ENCODE data around the gene PPARG. TPM values are rescaled to one million over a fixed set of nuclear protein-coding genes. Genes with fewer than 3 reads are reported as not detected.
"Not testable (repeated sequence)": the region's sequence is repeated elsewhere in the genome, so short reads cannot be mapped to it uniquely, and the experiment has no call there.

Gene PPARG
- 1 to 10 TPM in 1 of 2 donors, not detected in 1; 5.6 TPM for total RNA-seq

GRCh38 chr3:12288182-12289129 is at the start of gene PPARG:
PPARG (plus strand) TSS chr3:12289070; CDS start chr3:12379712, 90,642 bp downstream.
- DNase-seq (ENCODE audit: low spot score) (no peak), ATAC-seq (peak; percentile 46 to 57)
- no peak within 1 kb of the TSS for H3K27ac Mint-ChIP-seq

GRCh38 chr3:12239301-12239700 is 49.6 kb upstream of the PPARG start:
- no peak overlapping the region for H3K27ac Mint-ChIP-seq
- no peak overlapping the region for H3K4me3 Mint-ChIP-seq
- no peaks in the 10 kb centered on the region for H3K9me3 Mint-ChIP-seq
- H3K27me3 Mint-ChIP-seq = peaks cover 7 to 26% of the 10 kb centered on the region in 2 donors
- DNase-seq (ENCODE audit: low spot score) = no peak
- ATAC-seq = no peak
- peaks cover 0 to 1% of the 10 kb centered on the region in 2 donors for H3K4me1 Mint-ChIP-seq (ENCODE audit: low read depth in 2 of 2)
- H3K36me3 Mint-ChIP-seq = no peaks in the 10 kb centered on the region

More at GRCh38 chr3:12288182-12289129, at the start of gene PPARG:
- no peaks in the 10 kb centered on the region for H3K4me1 Mint-ChIP-seq (ENCODE audit: low read depth in 2 of 2)
- no peak within 1 kb of the TSS for H3K4me3 Mint-ChIP-seq
- no peaks in the 10 kb centered on the region for H3K36me3 Mint-ChIP-seq
- peaks cover 33 to 51% of the 10 kb centered on the region in 2 donors for H3K27me3 Mint-ChIP-seq
- no peaks in the 10 kb centered on the region for H3K9me3 Mint-ChIP-seq

- ATAC-seq (no peak), DNase-seq (ENCODE audit: low spot score) (no peak)
- Mint-ChIP-seq H3K4me1 (ENCODE audit: low read depth in 2 of 2) (no peaks in the 10 kb centered on the region), H3K27me3 (peaks cover 16 to 33% of the 10 kb centered on the region in 2 donors), H3K27ac (no peak overlapping the region), H3K4me3 (no peak overlapping the region), H3K9me3 (no peaks in the 10 kb centered on the region), H3K36me3 (no peaks in the 10 kb centered on the region)
These were observed 46.1 kb upstream of the PPARG start for GRCh38 chr3:12242772-12243171.

DNA sequence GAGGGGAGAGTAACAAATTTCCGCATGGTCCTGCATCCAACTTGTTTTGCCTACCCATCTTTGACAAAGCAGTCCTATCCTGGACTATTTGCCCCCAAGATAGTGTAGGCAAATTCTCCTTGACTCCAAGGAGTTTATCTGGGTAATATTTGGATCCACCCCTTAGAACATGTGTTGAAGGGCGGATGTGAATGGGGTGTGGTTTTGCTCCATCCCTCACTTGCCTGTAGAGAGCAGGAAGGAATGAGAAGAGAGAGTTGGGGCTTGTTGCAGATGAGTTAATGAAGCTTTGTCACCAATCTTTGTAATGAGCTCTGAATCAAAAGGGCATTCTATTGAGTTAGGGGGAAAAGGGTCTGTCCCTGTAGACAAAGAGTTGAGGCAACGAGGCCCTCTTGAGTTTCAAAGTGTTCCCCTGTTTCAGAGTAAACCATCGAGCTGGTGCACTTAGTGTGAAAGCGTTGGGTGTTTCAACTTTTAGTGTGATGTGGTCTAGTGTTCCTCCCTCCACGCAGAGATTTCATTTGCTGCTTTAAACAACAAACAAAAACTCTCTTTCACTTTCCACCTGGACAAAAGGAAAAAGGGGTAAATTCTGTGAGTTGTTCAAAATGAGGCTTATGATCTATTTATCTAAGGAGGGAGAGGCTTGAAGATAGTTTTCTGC is 42.2 kb upstream of the PPARG start:
- no peaks in the 10 kb centered on the region for H3K4me1 Mint-ChIP-seq (ENCODE audit: low read depth in 2 of 2)
- no peak overlapping the region for H3K27ac Mint-ChIP-seq
- H3K9me3 Mint-ChIP-seq = no peaks in the 10 kb centered on the region
- no peak overlapping the region for H3K4me3 Mint-ChIP-seq
- peaks cover 14% of the 10 kb centered on the region for H3K36me3 Mint-ChIP-seq
- H3K27me3 Mint-ChIP-seq = peaks cover 15 to 41% of the 10 kb centered on the region in 2 donors
- no peak for ATAC-seq
- no peak for DNase-seq (ENCODE audit: low spot score)

DNA sequence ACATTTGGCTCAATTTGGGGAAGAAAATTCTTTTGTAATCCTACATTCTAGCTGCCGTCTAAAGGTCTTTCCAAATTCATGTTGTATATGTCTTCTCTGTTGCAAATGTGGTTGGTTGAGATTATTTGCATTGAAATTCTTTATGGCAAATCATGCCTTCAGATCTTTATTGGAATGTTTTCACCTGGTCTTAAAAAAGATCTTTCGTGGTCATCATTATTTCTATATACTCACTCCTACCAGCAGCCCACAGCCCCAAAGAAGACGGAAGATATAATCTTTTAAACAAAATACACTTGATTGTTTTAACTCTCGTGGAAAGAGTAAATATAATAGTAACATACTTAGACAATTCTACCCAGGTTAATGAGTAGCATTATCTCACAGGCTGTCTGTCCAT is 41.5 kb upstream of the PPARG start:
- ATAC-seq (no peak), DNase-seq (ENCODE audit: low spot score) (no peak)
- no peak overlapping the region for H3K27ac Mint-ChIP-seq
- no peaks in the 10 kb centered on the region for H3K9me3 Mint-ChIP-seq
- H3K27me3 Mint-ChIP-seq = peaks cover 15 to 41% of the 10 kb centered on the region in 2 donors
- H3K4me1 Mint-ChIP-seq (ENCODE audit: low read depth in 2 of 2) = no peaks in the 10 kb centered on the region
- no peak overlapping the region for H3K4me3 Mint-ChIP-seq
- peaks cover 14% of the 10 kb centered on the region for H3K36me3 Mint-ChIP-seq

DNA sequence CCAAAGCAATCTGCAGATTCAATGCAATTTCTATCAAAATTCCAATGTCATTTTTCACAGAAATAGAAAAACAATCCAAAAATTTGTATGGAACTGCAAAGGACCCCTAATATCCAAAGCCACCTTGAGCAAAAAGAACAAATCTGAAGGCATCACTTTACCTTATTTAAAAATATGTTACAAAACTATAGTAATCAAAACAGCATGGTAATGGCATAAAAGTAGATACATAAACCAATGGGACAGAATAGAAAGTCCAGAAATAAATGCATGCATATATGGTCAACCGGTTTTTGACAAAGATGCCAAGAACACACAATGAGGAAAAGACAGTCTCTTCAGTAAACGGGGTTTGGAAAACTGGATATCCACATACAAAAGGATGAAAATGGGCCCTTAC is 39.4 kb upstream of the PPARG start:
- Mint-ChIP-seq H3K4me1 (ENCODE audit: low read depth in 2 of 2) (no peaks in the 10 kb centered on the region), H3K9me3 (no peaks in the 10 kb centered on the region), H3K27ac (no peak overlapping the region), H3K4me3 (no peak overlapping the region), H3K36me3 (peaks cover 14% of the 10 kb centered on the region), H3K27me3 (peaks cover 17 to 46% of the 10 kb centered on the region in 2 donors)
- DNase-seq (ENCODE audit: low spot score) (no peak), ATAC-seq (no peak)

DNA sequence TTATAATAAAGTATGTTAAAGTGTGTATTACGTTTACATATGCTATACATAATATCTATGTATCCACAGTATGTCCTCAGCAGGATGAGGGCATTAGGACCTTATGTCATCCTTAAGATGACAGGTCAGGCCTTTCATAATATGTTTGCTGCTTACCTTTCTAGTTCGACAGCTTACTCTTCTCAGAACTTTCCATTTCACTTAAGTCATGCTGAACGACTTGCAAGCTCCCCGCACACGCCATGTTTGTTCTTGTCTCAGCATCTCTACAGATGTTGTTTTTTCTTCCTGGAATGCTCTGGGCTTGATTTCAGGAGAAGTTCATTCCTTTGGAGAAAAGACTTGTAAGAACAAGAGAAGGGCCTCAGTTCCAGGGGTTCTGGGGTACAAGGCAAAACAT is 36.0 kb upstream of the PPARG start:
- no peaks in the 10 kb centered on the region for H3K9me3 Mint-ChIP-seq
- no peak for ATAC-seq
- H3K27me3 Mint-ChIP-seq = peaks cover 11 to 34% of the 10 kb centered on the region in 2 donors
- H3K27ac Mint-ChIP-seq = no peak overlapping the region
- H3K4me1 Mint-ChIP-seq (ENCODE audit: low read depth in 2 of 2) = no peaks in the 10 kb centered on the region
- no peak for DNase-seq (ENCODE audit: low spot score)
- H3K4me3 Mint-ChIP-seq = no peak overlapping the region
- peaks cover 14% of the 10 kb centered on the region for H3K36me3 Mint-ChIP-seq

DNA sequence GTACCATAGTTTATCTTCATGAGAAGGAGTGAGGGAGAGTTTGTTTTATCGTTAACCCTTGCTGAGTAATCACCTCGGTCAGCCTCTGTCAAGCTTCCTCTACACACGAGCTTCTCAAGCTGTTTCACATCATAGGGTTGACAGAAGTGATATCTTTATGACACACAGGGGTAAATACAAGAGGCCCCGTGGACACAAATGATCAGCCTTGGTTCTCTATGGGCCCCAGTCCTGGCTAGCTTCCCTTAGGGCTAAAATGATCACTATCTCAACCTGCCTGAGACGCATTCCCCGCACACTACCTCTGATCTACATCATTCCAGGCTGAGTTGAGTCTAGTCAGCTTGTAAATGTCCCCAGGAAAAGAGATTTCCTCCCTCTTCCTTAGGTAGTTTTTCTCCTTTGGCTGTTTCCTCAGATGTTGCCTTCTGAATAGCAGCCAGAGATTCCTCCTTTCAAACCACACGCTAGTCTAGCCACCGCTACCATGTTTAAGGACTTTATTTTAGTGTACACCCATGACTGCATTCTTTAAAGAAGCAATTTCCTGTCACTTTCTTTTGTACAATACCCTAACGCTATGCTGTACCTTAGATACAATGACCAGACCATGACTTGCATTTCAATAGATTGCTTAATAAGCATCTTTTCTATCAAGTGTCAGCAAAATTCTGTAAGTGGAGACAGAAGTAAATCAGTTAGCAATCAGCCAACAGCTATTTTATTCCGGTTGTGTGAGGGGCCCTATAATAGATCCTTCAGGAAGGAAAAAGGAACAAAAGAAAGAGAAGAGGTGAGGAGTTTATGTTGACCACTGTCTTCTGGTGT is 35.1 kb upstream of the PPARG start:
- H3K4me3 Mint-ChIP-seq = no peak overlapping the region
- no peak overlapping the region for H3K27ac Mint-ChIP-seq
- ATAC-seq (no peak), DNase-seq (ENCODE audit: low spot score) (no peak)
- no peaks in the 10 kb centered on the region for H3K9me3 Mint-ChIP-seq
- no peaks in the 10 kb centered on the region for H3K4me1 Mint-ChIP-seq (ENCODE audit: low read depth in 2 of 2)
- H3K27me3 Mint-ChIP-seq = peaks cover 11 to 42% of the 10 kb centered on the region in 2 donors
- peaks cover 12% of the 10 kb centered on the region for H3K36me3 Mint-ChIP-seq

DNA sequence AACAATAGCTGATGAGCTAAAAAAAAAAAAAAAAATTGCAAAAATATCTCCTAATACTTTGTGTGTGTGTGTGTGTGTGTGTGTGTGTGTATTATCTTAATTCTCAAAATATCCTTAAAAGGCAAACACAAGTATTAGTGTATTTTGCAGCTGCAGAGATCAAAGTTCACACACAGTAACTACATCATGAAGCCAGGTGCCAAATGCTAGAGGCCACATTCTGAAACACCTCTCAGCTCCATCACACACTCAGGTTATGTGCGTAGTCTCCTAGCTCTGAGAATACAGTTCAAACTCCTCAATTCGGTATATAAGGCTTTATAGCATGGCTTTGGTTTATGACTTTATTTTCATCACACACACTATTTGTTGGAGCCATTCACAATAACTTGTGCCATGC is 33.5 kb upstream of the PPARG start:
- Mint-ChIP-seq H3K4me1 (ENCODE audit: low read depth in 2 of 2) (no peaks in the 10 kb centered on the region), H3K9me3 (no peaks in the 10 kb centered on the region), H3K27me3 (peaks cover 13 to 32% of the 10 kb centered on the region in 2 donors), H3K4me3 (no peak overlapping the region), H3K27ac (no peak overlapping the region), H3K36me3 (no peaks in the 10 kb centered on the region)
- DNase-seq (ENCODE audit: low spot score) (no peak), ATAC-seq (no peak)

DNA sequence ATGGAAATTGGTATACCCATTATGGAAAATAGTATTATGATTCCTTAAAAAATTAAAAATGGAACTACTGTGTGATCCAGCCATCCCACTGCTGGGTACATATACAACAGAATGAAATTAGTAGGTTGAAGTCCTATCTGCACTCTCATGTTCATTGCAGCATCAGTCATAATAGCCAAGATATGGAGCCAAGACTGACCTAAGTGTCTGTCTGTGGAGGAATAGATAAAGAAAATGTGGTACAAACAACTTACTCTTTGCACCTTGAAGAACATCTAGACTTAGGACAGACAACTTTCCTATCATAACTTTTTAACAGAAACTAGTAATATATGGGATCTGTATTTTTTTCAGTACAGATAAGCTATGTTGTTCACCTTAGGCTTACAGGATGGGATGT is 30.0 kb upstream of the PPARG start:
- no peaks in the 10 kb centered on the region for H3K9me3 Mint-ChIP-seq
- no peak overlapping the region for H3K4me3 Mint-ChIP-seq
- no peak overlapping the region for H3K27ac Mint-ChIP-seq
- ATAC-seq = no peak
- H3K27me3 Mint-ChIP-seq = peaks cover 12 to 21% of the 10 kb centered on the region in 2 donors
- DNase-seq (ENCODE audit: low spot score) = no peak
- H3K36me3 Mint-ChIP-seq = no peaks in the 10 kb centered on the region
- no peaks in the 10 kb centered on the region for H3K4me1 Mint-ChIP-seq (ENCODE audit: low read depth in 2 of 2)

DNA sequence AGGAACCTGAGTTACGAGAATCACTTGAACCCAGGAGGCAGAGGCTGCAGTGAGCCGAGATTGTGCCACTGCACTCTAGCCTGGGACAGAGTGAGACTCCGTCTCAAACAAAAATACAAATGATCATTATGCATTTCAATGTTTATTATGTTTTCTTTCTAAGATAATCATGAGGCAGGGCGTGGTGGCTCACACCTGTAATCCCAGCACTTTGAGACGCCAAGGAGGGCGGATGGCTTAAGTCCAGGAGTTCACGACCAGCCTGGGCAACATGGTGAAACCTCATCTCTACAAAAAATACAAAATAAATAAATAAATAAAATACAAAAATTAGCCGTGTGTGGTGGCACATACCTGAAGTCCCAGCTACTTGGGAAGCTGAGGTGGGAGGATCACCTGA is 26.7 kb upstream of the PPARG start:
- not testable (repeated sequence) for H3K9me3 Mint-ChIP-seq; H3K4me1 Mint-ChIP-seq (ENCODE audit: low read depth in 2 of 2); H3K36me3 Mint-ChIP-seq; H3K4me3 Mint-ChIP-seq; DNase-seq (ENCODE audit: low spot score); H3K27ac Mint-ChIP-seq; ATAC-seq
- peaks cover 16 to 25% of the 10 kb centered on the region in 2 donors for H3K27me3 Mint-ChIP-seq

DNA sequence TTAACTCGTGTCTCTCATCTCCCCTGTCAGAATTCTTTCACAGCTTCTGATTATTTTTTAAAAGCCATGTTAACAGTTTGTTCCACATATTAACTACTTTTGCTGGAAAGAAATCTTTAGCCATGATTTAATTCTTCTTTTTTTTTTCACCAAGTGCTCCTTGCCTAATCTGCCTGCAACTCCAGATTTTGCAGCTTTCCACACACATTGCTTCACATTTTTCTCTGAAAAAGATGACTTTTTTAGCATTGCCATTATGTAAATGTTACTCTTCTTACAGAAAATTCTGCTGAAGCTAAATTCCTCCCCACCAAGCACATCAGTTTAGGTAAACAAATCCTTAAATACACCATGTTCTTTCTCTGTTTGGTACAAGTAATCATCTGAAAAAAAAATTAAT is 23.4 kb upstream of the PPARG start:
- no peaks in the 10 kb centered on the region for H3K36me3 Mint-ChIP-seq
- H3K4me1 Mint-ChIP-seq (ENCODE audit: low read depth in 2 of 2) = no peaks in the 10 kb centered on the region
- ATAC-seq = no peak

GRCh38 chr3:12266038-12266437 is 22.8 kb upstream of the PPARG start:
- H3K27me3 Mint-ChIP-seq = peaks cover 10 to 16% of the 10 kb centered on the region in 2 donors
- no peaks in the 10 kb centered on the region for H3K36me3 Mint-ChIP-seq
- DNase-seq (ENCODE audit: low spot score) (no peak), ATAC-seq (no peak)
- H3K9me3 Mint-ChIP-seq = no peaks in the 10 kb centered on the region
- H3K4me3 Mint-ChIP-seq = no peak overlapping the region
- no peak overlapping the region for H3K27ac Mint-ChIP-seq
- no peaks in the 10 kb centered on the region for H3K4me1 Mint-ChIP-seq (ENCODE audit: low read depth in 2 of 2)

More for the DNA sequence above, 23.4 kb upstream of the PPARG start:
- no peak overlapping the region for H3K4me3 Mint-ChIP-seq
- no peak overlapping the region for H3K27ac Mint-ChIP-seq
- peaks cover 10 to 12% of the 10 kb centered on the region in 2 donors for H3K27me3 Mint-ChIP-seq
- no peaks in the 10 kb centered on the region for H3K9me3 Mint-ChIP-seq
- DNase-seq (ENCODE audit: low spot score) = no peak
